T-helper 2 cell treated with Interferon-gamma antibody and Interleukin-4, amounts not matched to agents 5 μg/mL and 100 μg/mL, for 36 hours (primary cell): ENCODE measurements around the gene NBPF1.
"Not testable (repeated sequence)": the region's sequence is repeated elsewhere in the genome, so short reads cannot be mapped to it uniquely, and the experiment has no call there.

Source experiments
- DNase-seq: peaks from one replicate; pipeline ENCODE4 v3.0.0; 2021; ENCODE audit warnings: low spot score
- H3K27ac Mint-ChIP-seq: one replicate; pipeline ENCODE4 v1.8.0; 2021; ENCODE audit warnings: mild to moderate bottlenecking, mixed read lengths
- H3K27me3 Mint-ChIP-seq: one replicate; pipeline ENCODE4 v1.8.0; 2021; ENCODE audit warnings: low read depth, mixed read lengths
- H3K36me3 Mint-ChIP-seq: one replicate; pipeline ENCODE4 v1.8.0; 2021; ENCODE audit warnings: low read depth, mixed read lengths
- H3K4me1 Mint-ChIP-seq: one replicate; pipeline ENCODE4 v1.8.0; 2021; ENCODE audit warnings: low read depth, mixed read lengths
- H3K4me3 Mint-ChIP-seq: one replicate; pipeline ENCODE4 v1.8.0; 2022; ENCODE audit warnings: mild to moderate bottlenecking, moderate library complexity, mixed read lengths
- H3K9me3 Mint-ChIP-seq: one replicate; pipeline ENCODE4 v1.8.0; 2021; ENCODE audit warnings: mixed read lengths

Gene NBPF1

GRCh38 chr1:16516694-16517410 lies 96.5 kb downstream of the NBPF1 start:
- not testable (repeated sequence) for H3K36me3 Mint-ChIP-seq, DNase-seq, H3K9me3 Mint-ChIP-seq, H3K4me3 Mint-ChIP-seq, H3K27ac Mint-ChIP-seq, H3K4me1 Mint-ChIP-seq
- peaks cover 41% of the 10 kb centered on the region for H3K27me3 Mint-ChIP-seq

GRCh38 chr1:16514107-16515055 lies 99.0 kb downstream of the NBPF1 start, which contains the start of gene RNU1-1:
RNU1-1 (minus strand) TSS chr1:16514285.
- H3K4me3 Mint-ChIP-seq, H3K9me3 Mint-ChIP-seq, H3K27ac Mint-ChIP-seq, H3K36me3 Mint-ChIP-seq, H3K4me1 Mint-ChIP-seq: not testable (repeated sequence)
- H3K27me3 Mint-ChIP-seq: peaks cover 18% of the 10 kb centered on the region
- DNase-seq: peak; percentile 82

- H3K4me3 Mint-ChIP-seq, H3K36me3 Mint-ChIP-seq, H3K27ac Mint-ChIP-seq, H3K9me3 Mint-ChIP-seq, H3K4me1 Mint-ChIP-seq: not testable (repeated sequence)
- peaks cover 12% of the 10 kb centered on the region for H3K27me3 Mint-ChIP-seq
- peak; percentile 81 for DNase-seq
These were observed 99.8 kb downstream of the NBPF1 start for GRCh38 chr1:16513412-16514106.

- H3K36me3 Mint-ChIP-seq, H3K9me3 Mint-ChIP-seq, H3K4me1 Mint-ChIP-seq, H3K27ac Mint-ChIP-seq, H3K27me3 Mint-ChIP-seq, H3K4me3 Mint-ChIP-seq: not testable (repeated sequence)
- peak; percentile 42 for DNase-seq
These were observed 100.5 kb downstream of the NBPF1 start for GRCh38 chr1:16512624-16513411.
